22Rv1 (cell line): ENCODE data around the gene CAP2.
A peak's percentile ranks its signal among the peaks of the same experiment; 100 is the strongest.

ENCODE experiments used
- H3K27ac ChIP-seq: fragments of 450-650 bp; 2 replicates; pipeline ENCODE4 v1.5.1; 2017
- ZFX ChIP-seq: fragments of 450-650 bp; IDR thresholded peaks from 2 replicates; pipeline ENCODE4 v1.6.1; 2017; ENCODE audit warnings: antibody characterized with exemption, borderline replicate concordance
- TF ChIP-seq, protein P1 (sequence below): fragments of 450-650 bp; IDR thresholded peaks from 2 replicates; pipeline ENCODE4 v1.5.1; 2017; ENCODE audit warnings: mild to moderate bottlenecking

CAP2 gene

DNA sequence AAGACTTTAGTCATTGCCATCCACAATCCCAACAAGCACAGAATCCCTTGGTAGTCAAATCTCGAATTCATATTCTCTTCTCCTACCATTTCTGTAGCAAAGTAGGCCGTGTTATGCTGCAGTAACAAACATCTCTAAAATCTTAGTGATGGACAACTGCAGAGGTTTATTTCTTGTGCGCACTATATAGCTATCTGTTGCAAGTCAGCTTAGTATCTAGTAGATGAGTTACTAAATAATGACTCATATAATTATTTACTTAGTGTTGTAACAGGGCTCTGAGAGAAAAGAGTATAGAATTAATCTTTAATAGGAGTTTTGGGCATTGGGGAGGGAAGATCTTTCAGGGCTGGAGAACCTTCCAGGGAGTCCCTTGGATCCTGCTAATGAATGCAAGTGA, 73.3 kb downstream of the CAP2 start:
- no peak overlapping the region; the same call in 1 of the 2 replicates for H3K27ac ChIP-seq
- TF ChIP-seq ZFX, result no peak
- TF ChIP-seq, protein P1, sequence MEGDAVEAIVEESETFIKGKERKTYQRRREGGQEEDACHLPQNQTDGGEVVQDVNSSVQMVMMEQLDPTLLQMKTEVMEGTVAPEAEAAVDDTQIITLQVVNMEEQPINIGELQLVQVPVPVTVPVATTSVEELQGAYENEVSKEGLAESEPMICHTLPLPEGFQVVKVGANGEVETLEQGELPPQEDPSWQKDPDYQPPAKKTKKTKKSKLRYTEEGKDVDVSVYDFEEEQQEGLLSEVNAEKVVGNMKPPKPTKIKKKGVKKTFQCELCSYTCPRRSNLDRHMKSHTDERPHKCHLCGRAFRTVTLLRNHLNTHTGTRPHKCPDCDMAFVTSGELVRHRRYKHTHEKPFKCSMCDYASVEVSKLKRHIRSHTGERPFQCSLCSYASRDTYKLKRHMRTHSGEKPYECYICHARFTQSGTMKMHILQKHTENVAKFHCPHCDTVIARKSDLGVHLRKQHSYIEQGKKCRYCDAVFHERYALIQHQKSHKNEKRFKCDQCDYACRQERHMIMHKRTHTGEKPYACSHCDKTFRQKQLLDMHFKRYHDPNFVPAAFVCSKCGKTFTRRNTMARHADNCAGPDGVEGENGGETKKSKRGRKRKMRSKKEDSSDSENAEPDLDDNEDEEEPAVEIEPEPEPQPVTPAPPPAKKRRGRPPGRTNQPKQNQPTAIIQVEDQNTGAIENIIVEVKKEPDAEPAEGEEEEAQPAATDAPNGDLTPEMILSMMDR, result no peak

DNA sequence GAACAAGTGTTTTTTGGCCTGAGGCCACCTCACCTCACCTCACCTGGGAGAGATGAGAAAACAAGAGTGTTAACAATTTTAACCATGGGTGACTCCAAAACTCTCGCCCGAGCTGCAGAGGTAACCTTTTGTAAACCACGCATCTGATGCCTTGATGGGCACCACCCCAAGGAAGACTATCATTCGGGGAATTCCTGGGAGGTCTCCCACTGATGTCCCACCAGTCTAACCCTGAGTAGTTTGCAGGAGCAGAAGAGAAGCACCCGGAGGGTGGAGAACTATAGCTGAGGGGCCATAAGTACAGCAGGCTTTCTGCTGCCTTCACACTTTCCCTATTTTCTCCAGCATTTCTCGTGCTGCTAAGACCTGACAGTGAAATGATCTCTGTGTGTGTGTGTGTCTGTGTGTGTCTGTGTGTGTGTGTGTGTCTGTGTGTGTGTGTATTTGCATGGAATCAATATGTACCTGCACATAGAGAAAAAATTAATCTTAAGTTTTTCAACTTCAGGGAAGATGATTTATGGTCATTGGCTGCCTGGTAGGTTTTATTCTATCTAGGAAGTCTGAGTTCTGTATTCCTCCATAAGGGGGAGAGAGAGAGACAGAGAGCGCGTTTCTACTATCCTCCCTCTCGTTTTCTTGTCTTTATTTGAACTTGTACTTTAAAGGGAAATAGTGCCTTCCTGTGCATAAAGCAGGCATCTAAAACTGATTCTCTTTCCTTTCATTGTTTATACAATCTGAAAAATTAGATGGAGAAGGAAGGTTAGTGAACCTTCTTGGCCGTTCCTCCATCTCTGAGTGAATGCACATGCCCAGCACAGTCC, 75.8 kb downstream of the CAP2 start:
- H3K27ac ChIP-seq, result no peak overlapping the region
- TF ChIP-seq, protein P1, result peak; percentile 21
- no peak for TF ChIP-seq ZFX

DNA sequence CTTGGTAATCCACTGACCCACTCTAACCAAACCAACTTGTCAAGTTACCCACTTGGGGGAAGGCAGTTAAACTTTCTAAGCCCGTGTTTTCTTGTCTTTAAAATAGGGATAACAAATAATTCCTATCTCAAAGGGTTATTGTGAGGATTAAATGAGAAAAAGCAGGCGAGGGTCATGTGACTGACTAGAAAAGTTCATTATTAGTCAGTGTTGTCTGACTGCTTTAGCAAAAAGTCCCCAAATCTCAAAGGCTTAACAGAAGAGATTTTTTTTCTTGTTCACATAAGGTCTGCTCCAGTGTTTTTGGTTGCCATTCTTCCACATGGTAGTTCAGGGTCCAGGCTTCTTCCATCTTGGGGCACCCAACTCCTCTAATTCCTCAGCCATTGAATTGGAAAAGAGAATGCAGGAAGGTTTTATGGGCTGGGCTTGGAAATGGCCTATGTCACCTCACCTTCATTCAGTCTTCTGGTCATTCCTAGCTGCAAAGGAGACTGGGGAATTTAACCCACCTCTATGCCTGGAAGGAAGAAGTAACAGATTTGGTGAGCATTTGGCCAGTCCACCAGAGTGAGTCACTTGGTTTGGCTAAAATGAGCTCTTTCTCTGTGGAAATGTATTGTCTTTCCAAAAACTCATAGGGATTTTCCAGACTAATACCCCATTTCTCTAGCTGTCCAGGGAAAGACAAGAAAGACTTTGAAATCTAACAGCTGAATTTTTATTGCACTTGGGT, 77.0 kb downstream of the CAP2 start:
- H3K27ac ChIP-seq, result no peak overlapping the region
- TF ChIP-seq, protein P1, result no peak
- no peak for TF ChIP-seq ZFX

DNA sequence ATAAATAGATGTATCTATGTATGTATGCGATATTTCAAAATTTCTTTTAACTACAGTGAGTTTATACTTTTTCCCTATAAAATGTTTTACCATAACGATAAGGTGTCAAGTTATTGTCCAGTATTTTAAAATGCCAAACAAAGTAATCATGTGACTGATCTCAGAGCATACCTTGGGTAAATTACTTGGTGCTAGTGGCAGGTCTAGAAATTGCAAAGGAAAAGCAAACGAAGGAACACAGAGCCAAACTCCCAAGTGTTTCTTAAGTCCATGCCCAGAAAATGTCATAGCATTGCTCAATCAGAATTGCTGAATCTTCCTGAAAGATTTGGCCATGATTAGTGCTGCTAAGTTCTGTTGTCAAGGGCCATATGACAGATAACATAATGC, 77.5 kb downstream of the CAP2 start:
- TF ChIP-seq, protein P1, result no peak
- TF ChIP-seq ZFX, result no peak

DNA sequence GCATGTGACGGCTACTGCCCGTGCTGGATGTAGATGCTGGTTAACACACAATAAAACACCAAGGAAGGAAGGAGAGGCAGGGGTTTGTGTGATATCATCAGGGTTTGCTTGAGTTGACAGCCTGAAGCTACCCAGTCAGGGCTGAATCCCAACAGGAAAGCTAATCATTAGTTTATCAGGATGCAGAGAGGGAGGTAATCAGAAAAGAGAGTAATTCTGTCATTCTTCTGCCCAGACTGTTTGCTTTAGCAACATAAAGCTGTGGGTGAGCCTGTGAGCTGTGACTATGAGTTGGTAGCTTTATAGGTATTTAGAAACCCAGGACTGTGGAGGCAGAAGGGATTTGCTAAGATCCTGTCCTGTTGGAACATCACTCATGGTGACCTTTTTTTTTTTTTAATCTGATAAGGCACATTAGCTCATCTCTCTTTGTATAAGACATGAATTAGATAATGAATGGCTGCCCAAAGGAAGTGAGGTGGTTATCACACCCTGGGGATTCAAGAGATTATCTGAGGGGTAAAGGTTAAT, 79.3 kb downstream of the CAP2 start:
- peak overlapping the region; percentile 46 for H3K27ac ChIP-seq
- TF ChIP-seq, protein P1, result no peak
- TF ChIP-seq ZFX, result no peak

More for the DNA sequence above, 77.5 kb downstream of the CAP2 start:
- no peak overlapping the region for H3K27ac ChIP-seq

DNA sequence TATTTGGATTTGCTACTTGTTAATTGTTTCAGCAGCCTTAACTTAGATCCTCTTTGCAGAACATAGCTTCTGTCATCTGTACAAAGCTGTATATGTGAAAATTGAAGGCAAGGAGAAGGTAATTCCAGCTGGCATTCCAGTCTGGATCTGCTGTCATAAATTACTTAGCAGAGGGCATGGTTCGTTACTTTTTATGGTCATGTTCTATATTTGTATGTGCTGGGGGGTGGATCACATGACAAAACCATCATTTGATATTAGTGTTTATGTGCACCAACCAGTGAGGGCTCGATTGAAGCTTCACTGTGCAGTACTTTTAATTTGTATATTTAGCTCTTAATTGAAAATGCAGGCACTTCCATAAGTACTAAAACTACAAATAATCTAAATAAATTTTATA, 80.2 kb downstream of the CAP2 start:
- peak overlapping the region; percentile 46 for H3K27ac ChIP-seq
- TF ChIP-seq, protein P1, result no peak
- TF ChIP-seq ZFX, result no peak
